Left forelimb (tissue), 1 donor: ENCODE measurements around the gene PPM1E.
"Not testable (repeated sequence)": the region's sequence is repeated elsewhere in the genome, so short reads cannot be mapped to it uniquely, and the experiment has no call there.

Experiments used
- DNase-seq: peaks from one replicate; pipeline ENCODE4 v3.0.0-alpha.2; 2018; ENCODE audit warnings: low spot score

Gene PPM1E

DNA sequence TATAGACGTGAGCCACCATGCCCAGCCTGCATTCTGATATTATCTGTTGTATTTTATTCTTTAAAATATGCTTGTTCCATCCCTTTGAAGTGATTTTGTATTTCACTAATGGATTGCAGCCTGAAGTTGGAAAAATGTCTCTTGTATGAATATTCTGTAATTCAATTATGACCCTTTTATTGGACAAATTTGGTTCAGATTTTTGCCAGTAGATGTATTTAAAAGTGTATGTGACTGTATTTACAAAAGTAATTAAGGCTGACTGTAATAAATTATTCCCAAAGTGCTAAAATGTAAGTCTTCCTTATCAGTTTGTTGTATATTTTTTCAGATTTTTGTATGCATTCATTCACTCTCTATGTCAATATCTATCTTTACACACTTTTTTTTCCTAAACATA, 23.8 kb downstream of the PPM1E start:
- DNase-seq, result no peak

DNA sequence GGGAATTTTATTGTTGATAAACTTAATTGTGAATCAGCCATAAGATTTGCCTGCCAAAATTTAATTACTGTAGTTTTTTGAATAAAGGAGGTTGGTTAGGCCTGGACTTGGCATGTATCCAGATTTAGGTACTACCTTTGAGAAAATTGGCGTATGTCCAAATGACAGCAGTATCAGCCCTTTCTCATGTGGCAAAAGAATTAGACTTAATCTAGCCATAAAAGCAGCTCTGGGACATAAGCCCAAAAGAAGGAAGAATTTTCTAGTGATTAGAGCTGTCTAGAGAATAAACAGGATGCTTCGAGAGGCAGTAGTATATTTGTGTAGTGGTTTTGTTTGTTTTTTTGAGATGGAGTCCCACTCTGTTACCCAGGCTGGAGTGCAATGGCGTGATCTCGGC, 27.7 kb downstream of the PPM1E start:
- DNase-seq, result no peak

- no peak for DNase-seq
Measured at GRCh38 chr17:58785097-58785496, 29.4 kb downstream of the PPM1E start.

- no peak for DNase-seq
Measured at GRCh38 chr17:58786586-58787295, 31.1 kb downstream of the PPM1E start.

- DNase-seq, result no peak
Measured at GRCh38 chr17:58788199-58788598, 32.5 kb downstream of the PPM1E start.

DNA sequence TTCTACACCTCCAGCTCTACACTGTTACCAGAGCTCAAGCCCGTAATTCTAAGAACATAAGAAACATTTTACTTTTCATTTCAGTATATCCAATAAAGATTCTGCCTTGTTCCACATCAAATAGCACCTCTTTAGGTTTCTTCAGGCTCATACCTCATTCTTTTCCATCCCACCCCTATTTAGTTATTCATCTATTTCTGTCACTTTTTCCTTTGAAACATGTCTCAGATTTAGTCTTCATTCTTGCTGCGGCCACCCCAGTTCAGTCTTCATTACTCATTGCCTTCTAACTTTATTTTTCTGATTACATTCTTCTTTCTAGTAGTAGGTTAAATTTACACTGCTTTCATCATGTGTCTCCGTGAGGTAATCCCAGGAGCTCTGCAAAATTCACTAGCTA, 33.5 kb downstream of the PPM1E start:
- DNase-seq, result no peak

- no peak for DNase-seq
Measured at GRCh38 chr17:58789831-58790230, 34.2 kb downstream of the PPM1E start.

DNA sequence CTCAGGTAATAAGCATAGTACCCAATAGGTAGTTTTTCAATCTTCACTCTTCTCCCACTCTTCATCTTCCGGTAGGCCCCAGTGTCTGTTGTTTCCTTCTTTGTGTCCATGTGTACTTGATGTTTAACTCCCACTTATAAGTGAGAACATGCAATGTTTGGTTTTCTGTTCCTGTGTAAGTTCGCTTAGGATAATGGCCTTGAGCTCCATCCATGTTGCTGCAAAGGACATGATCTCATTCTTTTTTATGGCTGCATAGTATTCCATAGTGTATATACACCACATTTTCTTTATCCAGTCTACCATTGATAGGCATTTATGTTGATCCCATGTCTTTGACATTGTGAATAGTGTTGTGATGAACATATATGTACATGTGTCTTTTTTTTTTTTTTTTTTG, 38.9 kb downstream of the PPM1E start:
- not testable (repeated sequence) for DNase-seq

GRCh38 chr17:58802188-58802587, 46.5 kb downstream of the PPM1E start:
- DNase-seq, result no peak

DNA sequence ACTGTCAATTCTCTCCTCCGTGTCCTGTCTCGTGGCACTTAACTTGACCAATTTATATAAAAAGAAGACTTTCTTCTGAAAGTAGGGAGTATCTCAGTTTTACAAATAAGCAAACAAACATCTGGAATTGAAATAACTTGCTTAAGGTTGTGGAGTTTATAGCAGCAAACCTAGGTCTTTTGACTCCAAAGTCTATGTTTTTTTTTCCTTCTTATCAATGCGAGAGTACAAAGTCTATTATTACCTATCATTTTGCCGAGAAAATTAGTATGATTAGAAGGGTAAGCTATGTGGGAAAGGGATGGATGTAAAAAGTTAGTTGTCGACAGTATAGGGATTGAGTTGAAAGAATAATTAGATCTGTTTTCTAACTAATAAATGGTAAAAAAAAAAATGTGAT, 50.4 kb downstream of the PPM1E start:
- no peak for DNase-seq

DNA sequence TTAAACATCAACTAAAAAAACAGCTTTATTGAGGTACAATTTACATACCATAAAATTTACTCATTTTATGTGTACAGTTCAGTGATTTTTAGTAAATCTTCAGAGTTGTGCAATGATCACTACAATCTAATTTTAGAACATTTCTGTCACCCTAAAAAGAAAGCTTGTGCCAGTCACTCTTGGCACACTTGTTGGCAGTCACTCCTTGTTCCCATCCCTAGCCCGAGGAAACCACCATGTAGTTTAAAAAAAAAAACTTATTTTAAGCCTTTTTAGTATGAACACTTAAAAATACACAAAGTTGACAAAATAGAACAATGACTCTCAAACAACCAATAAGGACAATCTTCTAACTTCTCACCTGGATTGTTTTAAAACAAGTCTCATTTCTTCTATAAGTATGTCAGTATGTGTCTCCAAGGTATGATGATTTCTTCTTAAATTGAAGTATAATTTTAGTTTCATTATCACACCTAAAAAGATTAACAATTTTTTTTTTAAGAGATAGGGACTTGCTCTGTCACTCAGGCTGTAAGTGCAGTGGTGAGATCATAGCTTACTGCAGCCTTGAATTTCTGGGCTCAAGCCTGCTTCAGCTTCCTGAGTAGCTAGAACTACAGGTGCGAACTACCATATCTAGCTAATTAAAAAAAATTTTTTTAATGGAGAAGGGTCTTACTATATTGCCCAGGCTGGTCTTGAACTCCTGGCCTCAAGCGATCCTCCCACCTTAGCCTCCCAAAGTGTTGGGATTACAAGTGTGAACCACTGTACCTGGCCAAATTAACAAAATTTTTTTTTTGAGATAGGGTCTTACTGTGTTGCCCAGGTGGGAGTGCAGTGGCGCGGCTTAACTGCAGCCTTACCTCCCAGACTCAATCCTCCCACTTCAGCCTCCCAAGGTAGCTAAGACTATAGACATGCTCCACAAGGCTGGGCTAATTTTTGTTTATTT, 53.2 kb downstream of the PPM1E start:
- no peak for DNase-seq

GRCh38 chr17:58809564-58809936, 53.9 kb downstream of the PPM1E start:
- no peak for DNase-seq

DNA sequence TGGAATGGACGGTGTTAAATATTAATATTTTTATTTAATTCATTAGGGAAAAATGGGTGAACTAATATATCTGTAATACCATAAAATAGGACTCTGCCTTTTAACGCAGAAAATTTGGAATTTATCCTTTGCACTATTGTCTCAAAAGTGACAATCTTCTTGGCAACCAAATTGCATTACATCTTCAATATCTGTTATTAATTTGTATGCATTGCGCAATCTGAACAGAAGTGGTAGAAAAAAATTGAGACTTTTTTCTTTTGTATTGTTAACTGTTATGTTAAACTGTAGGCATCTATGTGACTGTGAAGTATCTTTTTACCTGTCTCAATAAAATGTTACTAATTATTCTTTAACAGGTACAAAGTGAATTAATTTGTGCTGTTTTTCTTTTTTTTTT, 55.6 kb downstream of the PPM1E start:
- no peak for DNase-seq

GRCh38 chr17:58813712-58814111, 58.1 kb downstream of the PPM1E start:
- no peak for DNase-seq

- no peak for DNase-seq
Measured at GRCh38 chr17:58818654-58819053, 63.0 kb downstream of the PPM1E start.

DNA sequence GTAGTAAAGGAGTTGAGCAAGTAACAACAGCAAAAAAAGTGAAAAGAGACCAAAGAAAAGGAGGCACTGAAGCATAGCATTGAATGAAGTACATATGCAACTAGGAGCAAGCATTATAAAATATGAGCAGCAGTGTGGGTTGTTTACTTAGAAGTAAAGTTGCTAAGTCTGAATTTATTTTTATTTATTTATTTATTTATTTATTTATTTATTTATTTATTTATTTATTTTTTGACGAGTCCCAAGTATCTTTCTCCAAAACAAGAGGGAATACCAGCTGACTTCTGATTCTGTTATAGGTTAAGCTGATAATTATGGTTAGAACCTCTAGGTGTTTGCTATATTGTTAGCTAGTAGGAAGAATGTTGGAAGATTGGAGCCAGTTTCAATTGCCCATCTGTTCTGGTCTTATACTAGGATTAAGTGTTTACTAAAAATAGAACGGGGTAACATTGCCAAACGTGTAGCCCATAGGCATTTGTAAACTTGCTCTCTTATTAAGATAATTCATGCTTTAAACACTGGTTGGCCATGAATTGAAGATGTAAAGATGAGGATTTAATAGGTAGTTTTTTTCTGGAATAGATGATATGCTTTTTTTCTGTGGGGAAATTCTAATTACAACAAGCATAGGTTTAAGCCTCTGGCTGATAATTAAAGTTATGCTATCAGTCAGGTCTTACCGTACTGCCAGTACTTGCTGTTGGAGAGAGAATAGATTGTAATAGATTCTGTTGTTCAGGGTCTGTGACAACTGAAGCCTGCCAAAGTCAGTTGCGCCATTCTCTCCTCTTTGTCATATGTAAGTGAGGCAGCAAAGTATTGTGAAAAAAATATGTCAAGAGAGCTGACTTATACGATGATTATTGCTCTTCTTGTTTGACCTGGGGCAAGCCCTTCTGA, 66.7 kb downstream of the PPM1E start:
- no peak for DNase-seq

- no peak for DNase-seq
Measured at GRCh38 chr17:58823051-58823525, 67.4 kb downstream of the PPM1E start.

DNA sequence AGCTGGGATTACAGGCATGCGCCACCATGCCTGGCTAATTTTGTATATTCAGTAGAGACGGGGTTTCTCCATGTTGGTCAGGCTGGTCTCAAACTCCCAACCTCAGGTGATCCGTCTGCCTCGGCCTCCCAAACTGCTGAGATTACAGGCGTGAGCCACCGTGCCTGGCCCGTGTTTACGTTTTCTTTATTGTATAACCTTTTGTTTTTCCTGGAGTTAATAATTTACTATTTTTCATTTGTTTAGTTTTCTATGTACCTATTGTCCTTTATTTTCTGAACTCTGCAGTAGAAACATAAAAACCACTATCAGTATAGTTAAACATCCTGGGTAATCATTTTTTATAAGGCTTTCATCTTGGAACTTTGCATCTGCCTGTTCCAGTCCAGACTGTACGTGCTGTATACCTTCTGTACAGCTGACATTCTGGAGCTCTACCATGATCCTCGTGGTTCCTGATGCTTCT, 73.6 kb downstream of the PPM1E start:
- no peak for DNase-seq

DNA sequence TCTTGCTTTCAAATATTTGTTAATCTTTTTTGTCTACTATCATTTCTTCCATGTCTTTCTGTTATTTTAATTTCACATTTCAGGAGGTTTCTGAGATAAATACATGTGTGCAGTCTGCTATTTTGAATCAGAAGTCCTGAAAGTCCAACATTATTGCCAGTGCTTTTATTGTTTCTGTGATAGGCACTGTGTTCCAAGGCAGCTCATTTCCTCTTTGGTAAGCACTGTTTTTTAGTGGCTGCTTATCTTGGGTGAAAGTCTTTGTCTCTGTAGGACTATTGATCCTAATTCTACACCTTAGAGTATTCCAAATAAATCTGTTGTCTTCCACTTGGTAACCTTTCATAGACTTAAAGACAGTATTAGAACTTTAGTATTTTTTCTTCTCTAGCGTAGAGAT, 76.1 kb downstream of the PPM1E start:
- no peak for DNase-seq

DNA sequence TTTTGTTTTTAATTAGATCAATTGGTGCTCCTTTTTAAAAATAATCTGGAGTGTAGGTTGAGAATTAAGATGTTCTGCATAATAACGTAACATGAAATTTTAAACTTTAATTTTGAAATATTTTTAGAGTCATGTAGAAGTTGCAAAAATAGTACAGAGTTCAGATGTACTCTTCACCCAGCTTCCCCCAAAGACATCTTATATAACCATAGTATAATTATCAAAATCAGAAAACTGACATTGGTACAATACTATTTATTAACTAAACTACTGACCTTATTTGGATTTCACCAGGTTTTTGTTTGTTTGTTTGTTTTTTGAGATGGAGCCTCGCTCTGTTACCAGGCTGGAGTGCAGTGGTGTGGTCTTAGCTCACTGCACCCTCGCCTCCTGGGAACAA, 76.9 kb downstream of the PPM1E start:
- DNase-seq, result no peak

GRCh38 chr17:58837699-58838098, 82.0 kb downstream of the PPM1E start:
- no peak for DNase-seq
